Liver (tissue), 3 donors: ENCODE results near the gene AKAP13.

Experiments used
- FOXA2 ChIP-seq: IDR thresholded peaks from 2 replicates; pipeline ENCODE4 v1.6.1; 2016; ENCODE audit warnings: antibody characterized with exemption
- SP1 ChIP-seq: IDR thresholded peaks from 2 replicates; pipeline ENCODE4 v1.6.1; 2018; ENCODE audit warnings: antibody characterized with exemption, mild to moderate bottlenecking
- TAF1 ChIP-seq: conservative IDR thresholded peaks from 2 replicates; pipeline ENCODE4 v1.6.1; 2016; ENCODE audit warnings: antibody characterized with exemption, mild to moderate bottlenecking
- YY1 ChIP-seq: IDR thresholded peaks from 2 replicates; pipeline ENCODE4 v1.6.1; 2016; ENCODE audit warnings: antibody characterized with exemption, mild to moderate bottlenecking
- TF ChIP-seq, protein P1 (sequence below): IDR thresholded peaks from 2 replicates; pipeline ENCODE4 v1.6.1; 2016; ENCODE audit warnings: antibody characterized with exemption
- TF ChIP-seq, protein P2 (sequence below): IDR thresholded peaks from 2 replicates; pipeline ENCODE4 v1.6.1; 2016; ENCODE audit warnings: antibody characterized with exemption
- TF ChIP-seq, protein P3 (sequence below): fragments of 150-350 bp; IDR thresholded peaks from 2 replicates; pipeline ENCODE4 v1.5.1; 2017; ENCODE audit warnings: improper control_type of control experiment, low read depth, low read length; ENCODE audit not compliant: missing input control
- TF ChIP-seq, protein P4 (sequence below): IDR thresholded peaks from 2 replicates; pipeline ENCODE4 v1.6.1; 2016; ENCODE audit warnings: antibody characterized with exemption, mild to moderate bottlenecking
- donor health status: healthy.
- donor health status: healthy.

DNA sequence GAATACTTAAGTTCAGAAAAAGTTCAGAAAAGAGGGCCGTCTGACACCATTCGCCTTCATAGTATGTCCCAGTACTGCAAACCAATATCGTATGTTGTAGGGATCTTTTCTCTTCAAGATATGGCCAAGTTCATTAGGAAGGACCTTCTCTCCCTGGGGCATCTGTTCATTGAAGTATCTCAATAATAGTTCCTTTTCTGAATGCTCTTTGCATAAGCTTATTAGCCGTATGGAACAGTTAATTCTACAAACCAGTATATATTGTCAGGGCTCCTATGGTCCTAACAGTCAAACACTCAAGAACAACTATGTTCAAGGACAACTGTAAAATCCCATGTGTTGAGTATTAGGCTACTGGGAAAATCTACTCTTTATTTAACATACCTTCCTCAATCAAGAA lies 211.2 kb downstream of the AKAP13 start:
- TF ChIP-seq, protein P1, sequence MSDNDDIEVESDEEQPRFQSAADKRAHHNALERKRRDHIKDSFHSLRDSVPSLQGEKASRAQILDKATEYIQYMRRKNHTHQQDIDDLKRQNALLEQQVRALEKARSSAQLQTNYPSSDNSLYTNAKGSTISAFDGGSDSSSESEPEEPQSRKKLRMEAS, result no peak
- TF ChIP-seq, protein P2, sequence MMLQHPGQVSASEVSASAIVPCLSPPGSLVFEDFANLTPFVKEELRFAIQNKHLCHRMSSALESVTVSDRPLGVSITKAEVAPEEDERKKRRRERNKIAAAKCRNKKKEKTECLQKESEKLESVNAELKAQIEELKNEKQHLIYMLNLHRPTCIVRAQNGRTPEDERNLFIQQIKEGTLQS, result no peak
- TF ChIP-seq, protein P3, sequence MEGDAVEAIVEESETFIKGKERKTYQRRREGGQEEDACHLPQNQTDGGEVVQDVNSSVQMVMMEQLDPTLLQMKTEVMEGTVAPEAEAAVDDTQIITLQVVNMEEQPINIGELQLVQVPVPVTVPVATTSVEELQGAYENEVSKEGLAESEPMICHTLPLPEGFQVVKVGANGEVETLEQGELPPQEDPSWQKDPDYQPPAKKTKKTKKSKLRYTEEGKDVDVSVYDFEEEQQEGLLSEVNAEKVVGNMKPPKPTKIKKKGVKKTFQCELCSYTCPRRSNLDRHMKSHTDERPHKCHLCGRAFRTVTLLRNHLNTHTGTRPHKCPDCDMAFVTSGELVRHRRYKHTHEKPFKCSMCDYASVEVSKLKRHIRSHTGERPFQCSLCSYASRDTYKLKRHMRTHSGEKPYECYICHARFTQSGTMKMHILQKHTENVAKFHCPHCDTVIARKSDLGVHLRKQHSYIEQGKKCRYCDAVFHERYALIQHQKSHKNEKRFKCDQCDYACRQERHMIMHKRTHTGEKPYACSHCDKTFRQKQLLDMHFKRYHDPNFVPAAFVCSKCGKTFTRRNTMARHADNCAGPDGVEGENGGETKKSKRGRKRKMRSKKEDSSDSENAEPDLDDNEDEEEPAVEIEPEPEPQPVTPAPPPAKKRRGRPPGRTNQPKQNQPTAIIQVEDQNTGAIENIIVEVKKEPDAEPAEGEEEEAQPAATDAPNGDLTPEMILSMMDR, result no peak
- TF ChIP-seq SP1, result no peak
- no peak for TF ChIP-seq TAF1
- TF ChIP-seq YY1, result no peak
- TF ChIP-seq, protein P4, sequence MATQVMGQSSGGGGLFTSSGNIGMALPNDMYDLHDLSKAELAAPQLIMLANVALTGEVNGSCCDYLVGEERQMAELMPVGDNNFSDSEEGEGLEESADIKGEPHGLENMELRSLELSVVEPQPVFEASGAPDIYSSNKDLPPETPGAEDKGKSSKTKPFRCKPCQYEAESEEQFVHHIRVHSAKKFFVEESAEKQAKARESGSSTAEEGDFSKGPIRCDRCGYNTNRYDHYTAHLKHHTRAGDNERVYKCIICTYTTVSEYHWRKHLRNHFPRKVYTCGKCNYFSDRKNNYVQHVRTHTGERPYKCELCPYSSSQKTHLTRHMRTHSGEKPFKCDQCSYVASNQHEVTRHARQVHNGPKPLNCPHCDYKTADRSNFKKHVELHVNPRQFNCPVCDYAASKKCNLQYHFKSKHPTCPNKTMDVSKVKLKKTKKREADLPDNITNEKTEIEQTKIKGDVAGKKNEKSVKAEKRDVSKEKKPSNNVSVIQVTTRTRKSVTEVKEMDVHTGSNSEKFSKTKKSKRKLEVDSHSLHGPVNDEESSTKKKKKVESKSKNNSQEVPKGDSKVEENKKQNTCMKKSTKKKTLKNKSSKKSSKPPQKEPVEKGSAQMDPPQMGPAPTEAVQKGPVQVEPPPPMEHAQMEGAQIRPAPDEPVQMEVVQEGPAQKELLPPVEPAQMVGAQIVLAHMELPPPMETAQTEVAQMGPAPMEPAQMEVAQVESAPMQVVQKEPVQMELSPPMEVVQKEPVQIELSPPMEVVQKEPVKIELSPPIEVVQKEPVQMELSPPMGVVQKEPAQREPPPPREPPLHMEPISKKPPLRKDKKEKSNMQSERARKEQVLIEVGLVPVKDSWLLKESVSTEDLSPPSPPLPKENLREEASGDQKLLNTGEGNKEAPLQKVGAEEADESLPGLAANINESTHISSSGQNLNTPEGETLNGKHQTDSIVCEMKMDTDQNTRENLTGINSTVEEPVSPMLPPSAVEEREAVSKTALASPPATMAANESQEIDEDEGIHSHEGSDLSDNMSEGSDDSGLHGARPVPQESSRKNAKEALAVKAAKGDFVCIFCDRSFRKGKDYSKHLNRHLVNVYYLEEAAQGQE, result no peak
- TF ChIP-seq FOXA2, result no peak
